Astrocyte (in vitro differentiated cells and primary cell): ENCODE measurements around the gene KLHL17. TPM values are rescaled to one million over a fixed set of nuclear protein-coding genes. Genes with fewer than 3 reads are reported as not detected.

Experiments used
- DNase-seq: peaks from one replicate; pipeline ENCODE4 v3.0.0-alpha.2; 2010; ENCODE audit warnings: low read depth
- FAIRE-seq: peaks from 2 replicates; lab custom pipeline; 2011; peaks lifted over from hg19 to GRCh38; lab: Jason Lieb, UNC
- H2AFZ ChIP-seq: 2 replicates; pipeline ENCODE4 v1.6.0; 2012; ENCODE audit warnings: low read depth, low read length, inconsistent platforms
- H3K27ac ChIP-seq: 2 replicates; pipeline ENCODE4 v1.5.1; 2011; ENCODE audit warnings: low read depth, low read length, inconsistent platforms
- H3K27me3 ChIP-seq: 2 replicates; pipeline ENCODE4 v1.6.0; 2011; ENCODE audit warnings: low read length, inconsistent platforms; ENCODE audit not compliant: insufficient read depth
- H3K36me3 ChIP-seq: 2 replicates; pipeline ENCODE4 v1.5.1; 2011; ENCODE audit warnings: low read length, inconsistent platforms; ENCODE audit not compliant: insufficient read depth
- H3K4me1 ChIP-seq: 2 replicates; pipeline ENCODE4 v1.5.1; 2011; ENCODE audit warnings: low read length, inconsistent platforms; ENCODE audit not compliant: insufficient read depth
- H3K4me2 ChIP-seq: 2 replicates; pipeline ENCODE4 v1.6.0; 2012; ENCODE audit warnings: low read length, inconsistent platforms
- H3K4me3 ChIP-seq: 2 replicates; pipeline ENCODE4 v1.5.1; 2011; ENCODE audit warnings: low read depth, mild to moderate bottlenecking, low read length, inconsistent platforms; ENCODE audit not compliant: insufficient read depth
- H3K79me2 ChIP-seq: 2 replicates; pipeline ENCODE4 v1.6.0; 2012; ENCODE audit warnings: mild to moderate bottlenecking, low read length, inconsistent platforms; ENCODE audit not compliant: insufficient read depth
- H3K9ac ChIP-seq: 2 replicates; pipeline ENCODE4 v1.6.0; 2012; ENCODE audit warnings: mild to moderate bottlenecking, low read length, inconsistent platforms
- H3K9me3 ChIP-seq: 2 replicates; pipeline ENCODE4 v1.5.1; 2012; ENCODE audit warnings: low read depth, mild to moderate bottlenecking, low read length, inconsistent platforms; ENCODE audit not compliant: insufficient read depth
- H4K20me1 ChIP-seq: 2 replicates; pipeline ENCODE4 v1.6.0; 2012; ENCODE audit warnings: low read length, inconsistent platforms; ENCODE audit not compliant: insufficient read depth
- H3K27ac Mint-ChIP-seq: one replicate; pipeline ENCODE4 v1.8.0; 2021; ENCODE audit warnings: mild to moderate bottlenecking, mixed read lengths; ENCODE audit not compliant: unreplicated experiment
- H3K27me3 Mint-ChIP-seq: one replicate; pipeline ENCODE4 v1.8.0; 2021; ENCODE audit warnings: low read depth, mixed read lengths; ENCODE audit not compliant: unreplicated experiment
- H3K36me3 Mint-ChIP-seq: one replicate; pipeline ENCODE4 v1.8.0; 2021; ENCODE audit warnings: low read depth, mixed read lengths; ENCODE audit not compliant: unreplicated experiment
- H3K4me1 Mint-ChIP-seq: one replicate; pipeline ENCODE4 v1.8.0; 2021; ENCODE audit warnings: low read depth, mixed read lengths; ENCODE audit not compliant: unreplicated experiment
- H3K4me3 Mint-ChIP-seq: one replicate; pipeline ENCODE4 v1.8.0; 2021; ENCODE audit warnings: mild to moderate bottlenecking, moderate library complexity, mixed read lengths; ENCODE audit not compliant: unreplicated experiment
- H3K9me3 Mint-ChIP-seq: one replicate; pipeline ENCODE4 v1.8.0; 2021; ENCODE audit warnings: mild to moderate bottlenecking, mixed read lengths; ENCODE audit not compliant: unreplicated experiment
- EZH2 ChIP-seq: IDR thresholded peaks from 2 replicates; pipeline ENCODE4 v1.6.1; 2012; ENCODE audit warnings: mild to moderate bottlenecking, low read length, inconsistent platforms; ENCODE audit not compliant: insufficient read depth
- total RNA-seq: library from RNA; stranded (reverse); gene quantifications from 2 replicates; pipeline ENCODE4 v1.2.1, GENCODE V29; 2021
- TF ChIP-seq, protein P1 (sequence below): IDR thresholded peaks from 2 replicates; pipeline ENCODE4 v1.5.1; 2011; ENCODE audit warnings: low read depth, mild to moderate bottlenecking, inconsistent platforms, low read length, moderate library complexity; ENCODE audit not compliant: insufficient read depth

The KLHL17 gene
- total RNA-seq, 1 donor from 2014 or later: 25.9 TPM

DNA sequence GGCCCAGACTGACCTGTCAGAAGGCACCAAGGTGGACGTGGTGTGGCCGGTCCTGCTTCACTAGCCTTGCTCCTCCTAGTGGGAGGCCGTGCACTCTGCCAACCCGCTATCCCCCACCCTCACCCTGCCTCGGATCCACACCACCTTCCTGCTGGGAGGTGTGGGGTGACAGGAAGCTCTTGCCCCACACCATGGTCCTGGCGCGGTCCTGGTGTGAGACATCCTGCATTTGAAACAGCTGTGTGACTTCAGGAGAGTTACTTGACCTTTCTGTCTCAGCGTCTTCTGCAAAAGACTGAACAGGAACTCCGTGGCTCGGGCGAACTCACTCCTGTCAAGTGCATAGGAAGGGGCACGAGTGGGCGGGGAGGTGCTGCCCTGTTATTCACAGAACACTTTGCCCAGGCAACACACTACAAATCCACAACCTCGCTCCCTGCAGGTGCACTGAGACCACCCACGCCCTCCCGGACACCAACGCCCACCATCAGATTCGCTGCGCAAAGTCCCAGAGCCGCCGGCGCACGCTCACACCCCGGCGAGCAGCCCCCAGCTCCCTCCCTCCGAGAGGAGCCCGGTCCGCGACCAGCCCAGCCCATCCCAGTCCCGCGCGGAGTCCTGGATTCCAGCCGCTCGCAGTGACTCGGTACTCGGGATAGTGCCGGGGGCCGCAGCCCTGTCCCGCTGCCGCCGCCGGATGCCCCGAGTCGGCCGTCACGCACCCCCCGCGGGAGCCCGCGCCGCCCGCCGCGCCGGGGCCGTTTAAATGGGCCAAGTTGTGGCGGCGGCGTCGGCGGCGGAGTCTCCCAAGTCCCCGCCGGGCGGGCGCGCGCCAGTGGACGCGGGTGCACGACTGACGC, 37.0 kb upstream of the KLHL17 start, which contains the start of gene SAMD11:
TSS of gene SAMD11 (plus strand) at position 793 of the 860 bp plus-strand sequence. CDS start 509 bp downstream, outside the sequence.
- Mint-ChIP-seq H3K4me1 (peaks cover 4% of the 10 kb centered on the region), H3K4me3 (peak within 1 kb of the TSS; percentile 85), H3K27ac (no peak within 1 kb of the TSS), H3K36me3 (peaks cover 2% of the 10 kb centered on the region), H3K27me3 (peaks cover 54% of the 10 kb centered on the region), H3K9me3 (no peaks in the 10 kb centered on the region)
- Histone ChIP-seq H3K27ac (no peak within 1 kb of the TSS), H3K36me3 (no peaks in the 10 kb centered on the region), H3K4me2 (peak within 1 kb of the TSS; percentile 85), H2AFZ (peak within 1 kb of the TSS; percentile 52), H3K9ac (peak within 1 kb of the TSS; percentile 14), H3K4me1 (peaks cover 23% of the 10 kb centered on the region), H3K4me3 (peak within 1 kb of the TSS; percentile 51), H3K27me3 (peaks cover 18% of the 10 kb centered on the region), H3K9me3 (no peaks in the 10 kb centered on the region), H3K79me2 (no peaks in the 10 kb centered on the region), H4K20me1 (peaks cover 29% of the 10 kb centered on the region)
- DNase-seq (peak; percentile 77), FAIRE-seq (no peak)
- TF ChIP-seq EZH2: no peak
- TF ChIP-seq, protein P1, sequence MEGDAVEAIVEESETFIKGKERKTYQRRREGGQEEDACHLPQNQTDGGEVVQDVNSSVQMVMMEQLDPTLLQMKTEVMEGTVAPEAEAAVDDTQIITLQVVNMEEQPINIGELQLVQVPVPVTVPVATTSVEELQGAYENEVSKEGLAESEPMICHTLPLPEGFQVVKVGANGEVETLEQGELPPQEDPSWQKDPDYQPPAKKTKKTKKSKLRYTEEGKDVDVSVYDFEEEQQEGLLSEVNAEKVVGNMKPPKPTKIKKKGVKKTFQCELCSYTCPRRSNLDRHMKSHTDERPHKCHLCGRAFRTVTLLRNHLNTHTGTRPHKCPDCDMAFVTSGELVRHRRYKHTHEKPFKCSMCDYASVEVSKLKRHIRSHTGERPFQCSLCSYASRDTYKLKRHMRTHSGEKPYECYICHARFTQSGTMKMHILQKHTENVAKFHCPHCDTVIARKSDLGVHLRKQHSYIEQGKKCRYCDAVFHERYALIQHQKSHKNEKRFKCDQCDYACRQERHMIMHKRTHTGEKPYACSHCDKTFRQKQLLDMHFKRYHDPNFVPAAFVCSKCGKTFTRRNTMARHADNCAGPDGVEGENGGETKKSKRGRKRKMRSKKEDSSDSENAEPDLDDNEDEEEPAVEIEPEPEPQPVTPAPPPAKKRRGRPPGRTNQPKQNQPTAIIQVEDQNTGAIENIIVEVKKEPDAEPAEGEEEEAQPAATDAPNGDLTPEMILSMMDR: no peak

DNA sequence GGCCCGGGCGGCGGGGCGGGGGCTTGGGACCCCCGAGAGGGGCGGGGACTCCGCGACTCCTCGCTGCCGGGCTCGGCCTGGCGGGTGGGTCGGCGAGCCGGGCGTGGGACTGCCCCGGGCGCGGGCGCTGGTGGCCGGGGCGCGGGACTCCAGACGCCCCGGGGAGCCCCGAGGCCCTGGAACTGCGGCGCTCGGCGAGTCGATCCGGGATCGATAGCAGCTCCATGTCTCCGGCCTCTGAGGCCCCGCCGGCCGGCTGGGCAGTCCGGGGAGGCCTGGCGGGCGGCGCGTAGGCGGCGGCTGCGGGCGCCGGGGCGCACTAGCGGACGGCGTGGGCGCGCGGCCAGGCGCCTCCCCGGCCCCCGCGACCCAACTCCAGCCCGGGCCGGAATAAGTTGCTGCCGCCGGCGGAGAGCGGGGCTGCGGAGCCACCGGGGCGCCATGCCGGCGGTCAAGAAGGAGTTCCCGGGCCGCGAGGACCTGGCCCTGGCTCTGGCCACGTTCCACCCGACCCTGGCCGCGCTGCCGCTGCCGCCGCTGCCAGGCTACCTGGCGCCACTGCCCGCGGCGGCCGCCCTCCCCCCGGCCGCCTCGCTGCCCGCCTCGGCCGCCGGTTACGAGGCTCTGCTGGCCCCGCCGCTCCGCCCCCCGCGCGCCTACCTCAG, 36.3 kb upstream of the KLHL17 start:
- Histone ChIP-seq H4K20me1 (peaks cover 30% of the 10 kb centered on the region), H3K4me3 (peak overlapping the region; percentile 51), H3K27ac (no peak overlapping the region), H3K9me3 (no peaks in the 10 kb centered on the region), H3K79me2 (no peaks in the 10 kb centered on the region), H3K4me2 (peak overlapping the region; percentile 85), H3K9ac (no peak overlapping the region), H3K36me3 (no peaks in the 10 kb centered on the region), H3K4me1 (peaks cover 23% of the 10 kb centered on the region), H3K27me3 (peaks cover 18% of the 10 kb centered on the region), H2AFZ (peak overlapping the region; percentile 52)
- H3K27ac Mint-ChIP-seq: no peak overlapping the region
- TF ChIP-seq, protein P1: no peak
- TF ChIP-seq EZH2: no peak
- peaks cover 4% of the 10 kb centered on the region for H3K4me1 Mint-ChIP-seq
- peaks cover 2% of the 10 kb centered on the region for H3K36me3 Mint-ChIP-seq
- peaks cover 55% of the 10 kb centered on the region for H3K27me3 Mint-ChIP-seq
- FAIRE-seq: no peak
- H3K4me3 Mint-ChIP-seq: no peak overlapping the region
- H3K9me3 Mint-ChIP-seq: no peaks in the 10 kb centered on the region
- no peak for DNase-seq
